ENCODE results near the gene SF3A2.

Gene SF3A2

GRCh38 chr19:2216361-2217225 lies 20.0 kb upstream of the SF3A2 start:
- peaks cover 15% of the 10 kb centered on the region in 2 donors for H3K4me1 ChIP-seq (ENCODE audit: control insufficient read depth in 1 of 2, insufficient read depth in 2 of 2, low read length in 2 of 2)
- H3K27me3 ChIP-seq (ENCODE audit: control insufficient read depth in 1 of 2, insufficient read depth in 2 of 2, low read length in 2 of 2): no peaks in the 10 kb centered on the region
- no peaks in the 10 kb centered on the region for H3K9me3 ChIP-seq (ENCODE audit: control insufficient read depth in 1 of 2, low read length in 2 of 2)
- H3K27ac ChIP-seq (ENCODE audit: low read depth, low read length): no peak overlapping the region
- no peak overlapping the region for H3K9ac ChIP-seq (ENCODE audit: low read depth in 1 of 2, low read length in 2 of 2)
- H3K36me3 ChIP-seq (ENCODE audit: control insufficient read depth in 1 of 2, insufficient read depth in 2 of 2, low read length in 2 of 2): peaks cover 41 to 75% of the 10 kb centered on the region in 2 donors
- H3K4me3 ChIP-seq (ENCODE audit: low read depth in 1 of 2, low read length in 2 of 2): no peak overlapping the region

GRCh38 chr19:2217591-2217990 lies 19.0 kb upstream of the SF3A2 start:
- H3K27me3 ChIP-seq (ENCODE audit: control insufficient read depth in 1 of 2, insufficient read depth in 2 of 2, low read length in 2 of 2): no peaks in the 10 kb centered on the region
- H3K4me3 ChIP-seq (ENCODE audit: low read depth in 1 of 2, low read length in 2 of 2): no peak overlapping the region
- H3K27ac ChIP-seq (ENCODE audit: low read depth, low read length): no peak overlapping the region
- H3K9ac ChIP-seq (ENCODE audit: low read depth in 1 of 2, low read length in 2 of 2): no peak overlapping the region
- H3K4me1 ChIP-seq (ENCODE audit: control insufficient read depth in 1 of 2, insufficient read depth in 2 of 2, low read length in 2 of 2): peaks cover 11 to 12% of the 10 kb centered on the region in 2 donors
- H3K36me3 ChIP-seq (ENCODE audit: control insufficient read depth in 1 of 2, insufficient read depth in 2 of 2, low read length in 2 of 2): peaks cover 38 to 80% of the 10 kb centered on the region in 2 donors
- no peaks in the 10 kb centered on the region for H3K9me3 ChIP-seq (ENCODE audit: control insufficient read depth in 1 of 2, low read length in 2 of 2)

- Histone ChIP-seq H3K4me3 (ENCODE audit: low read depth in 1 of 2, low read length in 2 of 2) (no peak overlapping the region), H3K27me3 (ENCODE audit: control insufficient read depth in 1 of 2, insufficient read depth in 2 of 2, low read length in 2 of 2) (no peaks in the 10 kb centered on the region), H3K36me3 (ENCODE audit: control insufficient read depth in 1 of 2, insufficient read depth in 2 of 2, low read length in 2 of 2) (peaks cover 39 to 88% of the 10 kb centered on the region in 2 donors), H3K9me3 (ENCODE audit: control insufficient read depth in 1 of 2, low read length in 2 of 2) (no peaks in the 10 kb centered on the region), H3K9ac (ENCODE audit: low read depth in 1 of 2, low read length in 2 of 2) (no peak overlapping the region), H3K4me1 (ENCODE audit: control insufficient read depth in 1 of 2, insufficient read depth in 2 of 2, low read length in 2 of 2) (no peaks in the 10 kb centered on the region), H3K27ac (ENCODE audit: low read depth, low read length) (no peak overlapping the region)
Observed at GRCh38 chr19:2219726-2220125, 16.9 kb upstream of the SF3A2 start.

- Histone ChIP-seq H3K9ac (ENCODE audit: low read depth in 1 of 2, low read length in 2 of 2) (no peak overlapping the region), H3K27me3 (ENCODE audit: control insufficient read depth in 1 of 2, insufficient read depth in 2 of 2, low read length in 2 of 2) (no peaks in the 10 kb centered on the region), H3K36me3 (ENCODE audit: control insufficient read depth in 1 of 2, insufficient read depth in 2 of 2, low read length in 2 of 2) (peaks cover 27 to 89% of the 10 kb centered on the region in 2 donors), H3K4me3 (ENCODE audit: low read depth in 1 of 2, low read length in 2 of 2) (no peak overlapping the region), H3K4me1 (ENCODE audit: control insufficient read depth in 1 of 2, insufficient read depth in 2 of 2, low read length in 2 of 2) (no peaks in the 10 kb centered on the region), H3K9me3 (ENCODE audit: control insufficient read depth in 1 of 2, low read length in 2 of 2) (no peaks in the 10 kb centered on the region), H3K27ac (ENCODE audit: low read depth, low read length) (no peak overlapping the region)
Observed at GRCh38 chr19:2221250-2221831, 15.3 kb upstream of the SF3A2 start.

DNA sequence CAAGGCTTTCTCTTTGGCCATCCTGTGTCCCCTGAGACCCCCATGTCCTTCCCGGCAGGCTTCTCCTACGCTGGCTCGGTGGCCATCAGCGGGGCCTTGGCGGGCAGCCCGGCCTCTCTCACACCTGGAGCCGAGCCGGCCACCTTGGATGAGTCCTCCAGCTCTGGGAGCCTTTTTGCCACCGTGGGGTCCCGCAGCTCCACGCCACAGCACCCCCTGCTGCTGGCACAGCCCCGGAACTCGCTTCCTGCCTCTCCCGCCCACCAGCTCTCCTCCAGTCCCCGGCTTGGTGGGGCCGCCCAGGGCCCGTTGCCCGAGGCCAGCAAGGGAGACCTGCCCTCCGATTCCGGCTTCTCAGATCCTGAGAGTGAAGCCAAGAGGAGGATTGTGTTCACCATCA lies 14.7 kb upstream of the SF3A2 start:
- peaks cover 22 to 87% of the 10 kb centered on the region in 2 donors for H3K36me3 ChIP-seq (ENCODE audit: control insufficient read depth in 1 of 2, insufficient read depth in 2 of 2, low read length in 2 of 2)
- H3K4me3 ChIP-seq (ENCODE audit: low read depth in 1 of 2, low read length in 2 of 2): no peak overlapping the region
- H3K9me3 ChIP-seq (ENCODE audit: control insufficient read depth in 1 of 2, low read length in 2 of 2): no peaks in the 10 kb centered on the region
- H3K4me1 ChIP-seq (ENCODE audit: control insufficient read depth in 1 of 2, insufficient read depth in 2 of 2, low read length in 2 of 2): no peaks in the 10 kb centered on the region
- H3K27me3 ChIP-seq (ENCODE audit: control insufficient read depth in 1 of 2, insufficient read depth in 2 of 2, low read length in 2 of 2): no peaks in the 10 kb centered on the region
- H3K27ac ChIP-seq (ENCODE audit: low read depth, low read length): no peak overlapping the region
- H3K9ac ChIP-seq (ENCODE audit: low read depth in 1 of 2, low read length in 2 of 2): no peak overlapping the region

GRCh38 chr19:2223391-2223790 lies 13.2 kb upstream of the SF3A2 start:
- peaks cover 17 to 83% of the 10 kb centered on the region in 2 donors for H3K36me3 ChIP-seq (ENCODE audit: control insufficient read depth in 1 of 2, insufficient read depth in 2 of 2, low read length in 2 of 2)
- H3K9me3 ChIP-seq (ENCODE audit: control insufficient read depth in 1 of 2, low read length in 2 of 2): no peaks in the 10 kb centered on the region
- no peak overlapping the region for H3K9ac ChIP-seq (ENCODE audit: low read depth in 1 of 2, low read length in 2 of 2)
- no peaks in the 10 kb centered on the region for H3K27me3 ChIP-seq (ENCODE audit: control insufficient read depth in 1 of 2, insufficient read depth in 2 of 2, low read length in 2 of 2)
- no peak overlapping the region for H3K4me3 ChIP-seq (ENCODE audit: low read depth in 1 of 2, low read length in 2 of 2)
- no peaks in the 10 kb centered on the region for H3K4me1 ChIP-seq (ENCODE audit: control insufficient read depth in 1 of 2, insufficient read depth in 2 of 2, low read length in 2 of 2)
- no peak overlapping the region for H3K27ac ChIP-seq (ENCODE audit: low read depth, low read length)

- Histone ChIP-seq H3K9ac (ENCODE audit: low read depth in 1 of 2, low read length in 2 of 2) (no peak overlapping the region), H3K27ac (ENCODE audit: low read depth, low read length) (no peak overlapping the region), H3K4me3 (ENCODE audit: low read depth in 1 of 2, low read length in 2 of 2) (no peak overlapping the region), H3K9me3 (ENCODE audit: control insufficient read depth in 1 of 2, low read length in 2 of 2) (no peaks in the 10 kb centered on the region), H3K36me3 (ENCODE audit: control insufficient read depth in 1 of 2, insufficient read depth in 2 of 2, low read length in 2 of 2) (peaks cover 20 to 84% of the 10 kb centered on the region in 2 donors), H3K27me3 (ENCODE audit: control insufficient read depth in 1 of 2, insufficient read depth in 2 of 2, low read length in 2 of 2) (no peaks in the 10 kb centered on the region), H3K4me1 (ENCODE audit: control insufficient read depth in 1 of 2, insufficient read depth in 2 of 2, low read length in 2 of 2) (no peaks in the 10 kb centered on the region)
Observed at GRCh38 chr19:2223959-2224358, 12.7 kb upstream of the SF3A2 start.

GRCh38 chr19:2224754-2225349 lies 11.8 kb upstream of the SF3A2 start:
- Histone ChIP-seq H3K9me3 (ENCODE audit: control insufficient read depth in 1 of 2, low read length in 2 of 2) (no peaks in the 10 kb centered on the region), H3K4me1 (ENCODE audit: control insufficient read depth in 1 of 2, insufficient read depth in 2 of 2, low read length in 2 of 2) (no peaks in the 10 kb centered on the region), H3K27ac (ENCODE audit: low read depth, low read length) (no peak overlapping the region), H3K27me3 (ENCODE audit: control insufficient read depth in 1 of 2, insufficient read depth in 2 of 2, low read length in 2 of 2) (no peaks in the 10 kb centered on the region), H3K36me3 (ENCODE audit: control insufficient read depth in 1 of 2, insufficient read depth in 2 of 2, low read length in 2 of 2) (peaks cover 20 to 86% of the 10 kb centered on the region in 2 donors), H3K9ac (ENCODE audit: low read depth in 1 of 2, low read length in 2 of 2) (no peak overlapping the region), H3K4me3 (ENCODE audit: low read depth in 1 of 2, low read length in 2 of 2) (no peak overlapping the region)

GRCh38 chr19:2225415-2226050 lies 11.1 kb upstream of the SF3A2 start:
- Histone ChIP-seq H3K36me3 (ENCODE audit: control insufficient read depth in 1 of 2, insufficient read depth in 2 of 2, low read length in 2 of 2) (peaks cover 16 to 86% of the 10 kb centered on the region in 2 donors), H3K9ac (ENCODE audit: low read depth in 1 of 2, low read length in 2 of 2) (no peak overlapping the region), H3K4me1 (ENCODE audit: control insufficient read depth in 1 of 2, insufficient read depth in 2 of 2, low read length in 2 of 2) (no peaks in the 10 kb centered on the region), H3K4me3 (ENCODE audit: low read depth in 1 of 2, low read length in 2 of 2) (no peak overlapping the region), H3K27ac (ENCODE audit: low read depth, low read length) (no peak overlapping the region), H3K9me3 (ENCODE audit: control insufficient read depth in 1 of 2, low read length in 2 of 2) (no peaks in the 10 kb centered on the region), H3K27me3 (ENCODE audit: control insufficient read depth in 1 of 2, insufficient read depth in 2 of 2, low read length in 2 of 2) (no peaks in the 10 kb centered on the region)
